Esophagus squamous epithelium (tissue), 4 donors: ENCODE data around the gene PSME4.

Experiments used
- POLR2A ChIP-seq, 4 donors: fragments of 450-650 bp; IDR thresholded peaks; one replicate each; pipeline ENCODE4 v1.6.1; 2017; ENCODE audit warnings: antibody characterized with exemption in 4 of 4, mild to moderate bottlenecking in 4 of 4, moderate library complexity in 3 of 4
- TF ChIP-seq, protein P1 (sequence below), 6 experiments: fragments of 450-650 bp in 4 of 6; fragments of 200-600 bp in 2 of 6; sonication (generic) in 2 of 6; IDR thresholded peaks; one replicate each; pipeline ENCODE4 v1.5.1; 2016 to 2019; ENCODE audit warnings: antibody characterized with exemption in 6 of 6, mild to moderate bottlenecking in 4 of 6, moderate library complexity in 4 of 6

DNA sequence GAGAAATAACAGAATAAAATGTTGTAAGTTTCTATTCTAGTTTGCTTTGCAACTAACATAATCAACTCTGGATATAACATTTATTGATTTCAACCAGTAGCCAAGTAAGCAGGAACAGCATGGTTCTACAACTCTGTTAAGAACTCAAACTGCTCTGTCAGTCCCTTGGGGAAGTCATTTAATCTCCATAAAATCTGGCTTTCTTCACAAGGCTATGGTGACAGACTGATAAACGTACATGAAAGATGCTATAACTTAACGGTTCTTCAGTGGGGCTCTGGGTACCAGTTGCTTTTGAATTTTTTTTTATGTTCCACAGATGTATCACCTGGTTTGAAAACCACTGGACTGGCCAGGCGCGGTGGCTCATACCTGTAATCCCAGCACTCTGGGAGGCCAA, 10.3 kb downstream of the PSME4 start:
- TF ChIP-seq, protein P1, sequence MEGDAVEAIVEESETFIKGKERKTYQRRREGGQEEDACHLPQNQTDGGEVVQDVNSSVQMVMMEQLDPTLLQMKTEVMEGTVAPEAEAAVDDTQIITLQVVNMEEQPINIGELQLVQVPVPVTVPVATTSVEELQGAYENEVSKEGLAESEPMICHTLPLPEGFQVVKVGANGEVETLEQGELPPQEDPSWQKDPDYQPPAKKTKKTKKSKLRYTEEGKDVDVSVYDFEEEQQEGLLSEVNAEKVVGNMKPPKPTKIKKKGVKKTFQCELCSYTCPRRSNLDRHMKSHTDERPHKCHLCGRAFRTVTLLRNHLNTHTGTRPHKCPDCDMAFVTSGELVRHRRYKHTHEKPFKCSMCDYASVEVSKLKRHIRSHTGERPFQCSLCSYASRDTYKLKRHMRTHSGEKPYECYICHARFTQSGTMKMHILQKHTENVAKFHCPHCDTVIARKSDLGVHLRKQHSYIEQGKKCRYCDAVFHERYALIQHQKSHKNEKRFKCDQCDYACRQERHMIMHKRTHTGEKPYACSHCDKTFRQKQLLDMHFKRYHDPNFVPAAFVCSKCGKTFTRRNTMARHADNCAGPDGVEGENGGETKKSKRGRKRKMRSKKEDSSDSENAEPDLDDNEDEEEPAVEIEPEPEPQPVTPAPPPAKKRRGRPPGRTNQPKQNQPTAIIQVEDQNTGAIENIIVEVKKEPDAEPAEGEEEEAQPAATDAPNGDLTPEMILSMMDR (IDR thresholded peaks at IDR 0.05): no peak
- TF ChIP-seq POLR2A (IDR thresholded peaks at IDR 0.05): no peak
